Left ventricle myocardium inferior (tissue), 1 donor: ENCODE results near the gene NRXN2. TPM values are rescaled to one million over a fixed set of nuclear protein-coding genes. Genes with fewer than 3 reads are reported as not detected.
A peak's percentile ranks its signal among the peaks of the same experiment; 100 is the strongest.

Experiments used
- DNase-seq: peaks from one replicate; pipeline ENCODE4 v3.0.0-alpha.2; 2020
- H3K27ac ChIP-seq: fragments of 200-600 bp; replicated peaks from 2 replicates; pipeline ENCODE4 v1.8.0; 2021
- H3K27me3 ChIP-seq: fragments of 200-600 bp; 2 replicates; pipeline ENCODE4 v1.8.0; 2021; ENCODE audit warnings: low read depth
- H3K36me3 ChIP-seq: fragments of 200-600 bp; 2 replicates; pipeline ENCODE4 v1.8.0; 2021
- H3K4me1 ChIP-seq: fragments of 200-600 bp; 2 replicates; pipeline ENCODE4 v1.8.0; 2021
- H3K4me3 ChIP-seq: fragments of 200-600 bp; 2 replicates; pipeline ENCODE4 v1.8.0; 2021; ENCODE audit warnings: mild to moderate bottlenecking, moderate library complexity
- H3K9me3 ChIP-seq: fragments of 200-600 bp; replicated peaks from 2 replicates; pipeline ENCODE4 v1.8.0; 2021
- CTCF ChIP-seq: fragments of 200-600 bp; IDR thresholded peaks from 2 replicates; pipeline ENCODE4 v1.8.0; 2021; ENCODE audit warnings: antibody characterized with exemption, mild to moderate bottlenecking, borderline replicate concordance
- intact Hi-C: fragments of 100-400 bp; cut with micrococcal nuclease; formaldehyde crosslinking; loops from one replicate; pipeline ENCODE4 v1.11.0; 2022
- total RNA-seq: library from RNA; stranded (reverse); fragmentation: NEBNext Ultra II Directional; extraction: Animal tissue kit (Norgen Biotek cat#: 25700); gene quantifications from one replicate; pipeline ENCODE4 v1.2.1, GENCODE V29; 2021
- donor health status: DM: no; HTN: yes; CAD: no; lungs with severe emphysema.

The NRXN2 gene
- total RNA-seq, 1 donor from 2014 or later, result 0.71 TPM

GRCh38 chr11:64768300-64768694 lies 45.3 kb upstream of the NRXN2 start:
- no peak for DNase-seq
- Histone ChIP-seq H3K9me3 (no peaks in the 10 kb centered on the region), H3K4me3 (no peak overlapping the region), H3K27me3 (no peaks in the 10 kb centered on the region), H3K27ac (peak overlapping the region; percentile 50), H3K4me1 (peaks cover 75% of the 10 kb centered on the region), H3K36me3 (peaks cover 100% of the 10 kb centered on the region)
- intact Hi-C loops, result no loop called here
- no peak for TF ChIP-seq CTCF

GRCh38 chr11:64767344-64768299 lies 44.6 kb upstream of the NRXN2 start:
- Histone ChIP-seq H3K4me1 (peaks cover 75% of the 10 kb centered on the region), H3K36me3 (peaks cover 93% of the 10 kb centered on the region), H3K27ac (peak overlapping the region; percentile 50), H3K27me3 (no peaks in the 10 kb centered on the region), H3K4me3 (no peak overlapping the region), H3K9me3 (no peaks in the 10 kb centered on the region)
- peak; percentile 79 for TF ChIP-seq CTCF
- DNase-seq, result peak; percentile 63
- intact Hi-C loops, result no loop called here

- intact Hi-C loops, result no loop called here
- H3K4me1 ChIP-seq, result peaks cover 75% of the 10 kb centered on the region
- DNase-seq, result no peak
- no peaks in the 10 kb centered on the region for H3K9me3 ChIP-seq
- H3K4me3 ChIP-seq, result no peak overlapping the region
- H3K27ac ChIP-seq, result peak overlapping the region; percentile 50
- no peaks in the 10 kb centered on the region for H3K27me3 ChIP-seq
- peaks cover 85% of the 10 kb centered on the region for H3K36me3 ChIP-seq
- TF ChIP-seq CTCF, result no peak
Observed at GRCh38 chr11:64766881-64767280, 43.9 kb upstream of the NRXN2 start.

- no peak for DNase-seq
- Histone ChIP-seq H3K27me3 (no peaks in the 10 kb centered on the region), H3K27ac (no peak overlapping the region), H3K36me3 (peaks cover 77% of the 10 kb centered on the region), H3K9me3 (no peaks in the 10 kb centered on the region), H3K4me3 (no peak overlapping the region), H3K4me1 (peaks cover 76% of the 10 kb centered on the region)
- intact Hi-C loops, result no loop called here
- TF ChIP-seq CTCF, result no peak
Observed at GRCh38 chr11:64765851-64766665, 43.1 kb upstream of the NRXN2 start.

GRCh38 chr11:64765291-64765850 lies 42.4 kb upstream of the NRXN2 start:
- no peak overlapping the region for H3K4me3 ChIP-seq
- peak; percentile 35 for TF ChIP-seq CTCF
- H3K36me3 ChIP-seq, result peaks cover 70% of the 10 kb centered on the region
- peak overlapping the region; percentile 89 for H3K27ac ChIP-seq
- H3K9me3 ChIP-seq, result no peaks in the 10 kb centered on the region
- intact Hi-C loops, result no loop called here
- H3K27me3 ChIP-seq, result no peaks in the 10 kb centered on the region
- peaks cover 83% of the 10 kb centered on the region for H3K4me1 ChIP-seq
- no peak for DNase-seq
